GM23338 (cell line): ENCODE measurements around the gene SIRPA. TPM values are rescaled to one million over a fixed set of nuclear protein-coding genes. Genes with fewer than 3 reads are reported as not detected.

ENCODE experiments used
- ATAC-seq: fragments of 200-7000 bp; cut with Tn5 transposase; 3 replicates; pipeline ENCODE4 v1.9.1; 2020
- DNase-seq: peaks from one replicate; pipeline ENCODE4 v3.0.0-alpha.2; 2015; ENCODE audit warnings: low spot score
- H2AFZ ChIP-seq: fragments of 200-600 bp; sonication (generic); 2 replicates; pipeline ENCODE4 v1.8.0; 2016; ENCODE audit warnings: antibody characterized with exemption, mild to moderate bottlenecking, moderate library complexity
- H3F3A ChIP-seq: fragments of 200-600 bp; sonication (generic); replicated peaks from 2 replicates; pipeline ENCODE4 v1.8.0; 2017; ENCODE audit warnings: antibody characterized with exemption, mixed run types, low read depth
- H3K27ac ChIP-seq: fragments of 200-600 bp; sonication (generic); 2 replicates; pipeline ENCODE4 v1.6.1; 2016; ENCODE audit warnings: low read depth
- H3K27me3 ChIP-seq: fragments of 200-600 bp; sonication (generic); 2 replicates; pipeline ENCODE4 v1.8.0; 2016; ENCODE audit warnings: mild to moderate bottlenecking, mixed run types, moderate library complexity; ENCODE audit not compliant: insufficient read depth
- H3K36me3 ChIP-seq: fragments of 200-600 bp; sonication (generic); 2 replicates; pipeline ENCODE4 v1.8.0; 2016; ENCODE audit warnings: mild to moderate bottlenecking; ENCODE audit not compliant: insufficient read depth
- H3K4me1 ChIP-seq: fragments of 200-600 bp; sonication (generic); 2 replicates; pipeline ENCODE4 v1.8.0; 2016; ENCODE audit warnings: mild to moderate bottlenecking, moderate library complexity; ENCODE audit not compliant: insufficient read depth
- H3K4me2 ChIP-seq: fragments of 200-600 bp; sonication (generic); 2 replicates; pipeline ENCODE4 v1.7.1; 2017; ENCODE audit warnings: mixed run types
- H3K4me3 ChIP-seq: fragments of 200-600 bp; sonication (generic); 2 replicates; pipeline ENCODE4 v1.6.1; 2016; ENCODE audit warnings: mixed run types
- H3K79me2 ChIP-seq: fragments of 200-600 bp; sonication (generic); replicated peaks from 2 replicates; pipeline ENCODE4 v1.8.0; 2017; ENCODE audit warnings: mild to moderate bottlenecking; ENCODE audit not compliant: insufficient read depth
- H3K9me2 ChIP-seq: fragments of 200-600 bp; sonication (generic); 2 replicates; pipeline ENCODE4 v1.8.0; 2017; ENCODE audit not compliant: insufficient read depth
- H4K20me1 ChIP-seq: fragments of 200-600 bp; sonication (generic); replicated peaks from 2 replicates; pipeline ENCODE4 v1.8.0; 2017; ENCODE audit warnings: mild to moderate bottlenecking; ENCODE audit not compliant: insufficient read depth
- H3K27ac Mint-ChIP-seq: 2 replicates; pipeline ENCODE4 v1.8.0; 2020; ENCODE audit warnings: inconsistent platforms, mild to moderate bottlenecking, moderate library complexity, mixed read lengths
- H3K27me3 Mint-ChIP-seq: 3 replicates; pipeline ENCODE4 v1.8.0; 2022; ENCODE audit warnings: low read depth, mild to moderate bottlenecking, moderate library complexity, mixed read lengths, inconsistent platforms; ENCODE audit not compliant: insufficient read depth, poor library complexity
- H3K36me3 Mint-ChIP-seq: 3 replicates; pipeline ENCODE4 v1.8.0; 2021; ENCODE audit warnings: low read depth, mild to moderate bottlenecking, inconsistent platforms, moderate library complexity, mixed read lengths
- H3K4me1 Mint-ChIP-seq: 3 replicates; pipeline ENCODE4 v1.8.0; 2020; ENCODE audit warnings: mild to moderate bottlenecking, inconsistent platforms, mixed read lengths
- H3K4me3 Mint-ChIP-seq: 3 replicates; pipeline ENCODE4 v1.8.0; 2021; ENCODE audit warnings: moderate library complexity, mild to moderate bottlenecking, inconsistent platforms, mixed read lengths
- H3K9me3 Mint-ChIP-seq: 3 replicates; pipeline ENCODE4 v1.8.0; 2020; ENCODE audit warnings: moderate library complexity, mild to moderate bottlenecking, inconsistent platforms, mixed read lengths
- CREB1 ChIP-seq: fragments of 250-450 bp; sonication (Bioruptor Pico); IDR thresholded peaks from 2 replicates; pipeline ENCODE4 v1.5.0; 2020; ENCODE audit warnings: low read depth, mild to moderate bottlenecking, moderate library complexity
- EZH2 ChIP-seq: fragments of 200-600 bp; sonication (generic); IDR thresholded peaks from one replicate; pipeline ENCODE4 v1.8.0; 2017; ENCODE audit warnings: antibody characterized with exemption, mild to moderate bottlenecking, low read depth; ENCODE audit not compliant: unreplicated experiment
- JUNB ChIP-seq: IDR thresholded peaks from one replicate; pipeline ENCODE4 v1.6.1; 2016; ENCODE audit warnings: antibody characterized with exemption; ENCODE audit not compliant: unreplicated experiment
- NANOG ChIP-seq: IDR thresholded peaks from 2 replicates; pipeline ENCODE4 v1.6.1; 2016; ENCODE audit warnings: antibody characterized with exemption, borderline replicate concordance
- POLR2AphosphoS5 ChIP-seq: IDR thresholded peaks from 2 replicates; pipeline ENCODE4 v1.6.1; 2016; ENCODE audit warnings: antibody characterized with exemption, low read depth
- REST ChIP-seq: IDR thresholded peaks from one replicate; pipeline ENCODE4 v1.6.1; 2018; ENCODE audit warnings: antibody characterized with exemption; ENCODE audit not compliant: unreplicated experiment
- STAT1 ChIP-seq: IDR thresholded peaks from one replicate; pipeline ENCODE4 v1.6.1; 2016; ENCODE audit warnings: antibody characterized with exemption; ENCODE audit not compliant: unreplicated experiment
- ZNF114 ChIP-seq: fragments of 250-450 bp; sonication (Bioruptor Pico); IDR thresholded peaks from 2 replicates; pipeline ENCODE4 v1.5.0; 2020; ENCODE audit warnings: mild to moderate bottlenecking, moderate library complexity
- ZNF462 ChIP-seq: fragments of 250-450 bp; sonication (Bioruptor Pico); IDR thresholded peaks from 2 replicates; pipeline ENCODE4 v1.5.0; 2020; ENCODE audit warnings: mild to moderate bottlenecking, moderate library complexity
- polyA plus RNA-seq: library from polyadenylated mRNA; unstranded; fragments of >200 nt; fragmentation: Nextera tagmentation; extraction: Ambion mirVana; gene quantifications from 2 replicates; pipeline ENCODE4 v1.2.1, GENCODE V29; 2016
- total RNA-seq: library from RNA; depleted of rRNA; stranded (reverse); fragments of >200 nt; shearing (Covaris generic); gene quantifications from 2 replicates; pipeline ENCODE4 v1.2.3, GENCODE V29; 2014
- TF ChIP-seq, protein P1 (sequence below): IDR thresholded peaks from 2 replicates; pipeline ENCODE4 v1.6.1; 2016; ENCODE audit warnings: antibody characterized with exemption

Gene SIRPA
- total and polyA plus RNA-seq, 2 experiments from 2014 or later: 1.2 to 2.9 TPM

- TF ChIP-seq ZNF462: no peak
- TF ChIP-seq CREB1 (CRISPR knock-in tag): no peak
- no peak for TF ChIP-seq EZH2
- no peak for TF ChIP-seq STAT1
- TF ChIP-seq NANOG: no peak
- TF ChIP-seq, protein P1, sequence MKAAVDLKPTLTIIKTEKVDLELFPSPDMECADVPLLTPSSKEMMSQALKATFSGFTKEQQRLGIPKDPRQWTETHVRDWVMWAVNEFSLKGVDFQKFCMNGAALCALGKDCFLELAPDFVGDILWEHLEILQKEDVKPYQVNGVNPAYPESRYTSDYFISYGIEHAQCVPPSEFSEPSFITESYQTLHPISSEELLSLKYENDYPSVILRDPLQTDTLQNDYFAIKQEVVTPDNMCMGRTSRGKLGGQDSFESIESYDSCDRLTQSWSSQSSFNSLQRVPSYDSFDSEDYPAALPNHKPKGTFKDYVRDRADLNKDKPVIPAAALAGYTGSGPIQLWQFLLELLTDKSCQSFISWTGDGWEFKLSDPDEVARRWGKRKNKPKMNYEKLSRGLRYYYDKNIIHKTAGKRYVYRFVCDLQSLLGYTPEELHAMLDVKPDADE: no peak
- TF ChIP-seq POLR2AphosphoS5: no peak
- no peak for TF ChIP-seq JUNB
- TF ChIP-seq ZNF114 (CRISPR knock-in tag): no peak
Observed at GRCh38 chr20:1982686-1983085, 87.5 kb downstream of the SIRPA start (continued).

GRCh38 chr20:1983301-1983700, 88.1 kb downstream of the SIRPA start:
- Histone ChIP-seq H3K27me3 (no peaks in the 10 kb centered on the region), H3K79me2 (no peaks in the 10 kb centered on the region), H3K9me2 (no peaks in the 10 kb centered on the region), H3K4me3 (no peak overlapping the region), H3K4me2 (no peak overlapping the region), H3K36me3 (no peaks in the 10 kb centered on the region), H4K20me1 (no peaks in the 10 kb centered on the region), H3K4me1 (no peaks in the 10 kb centered on the region), H2AFZ (no peak overlapping the region), H3K27ac (no peak overlapping the region), H3F3A (no peaks in the 10 kb centered on the region)
- Mint-ChIP-seq H3K27ac (no peak overlapping the region), H3K36me3 (no peaks in the 10 kb centered on the region), H3K27me3 (no peaks in the 10 kb centered on the region), H3K4me1 (no peaks in the 10 kb centered on the region), H3K9me3 (no peaks in the 10 kb centered on the region), H3K4me3 (no peak overlapping the region)
- DNase-seq (no peak), ATAC-seq (no peak)
- TF ChIP-seq, protein P1: no peak
- TF ChIP-seq POLR2AphosphoS5 (no peak), CREB1 (CRISPR knock-in tag) (no peak), NANOG (no peak), REST (no peak), EZH2 (no peak)
